Measurements from ENCODE around the gene SNUPN.

DNA sequence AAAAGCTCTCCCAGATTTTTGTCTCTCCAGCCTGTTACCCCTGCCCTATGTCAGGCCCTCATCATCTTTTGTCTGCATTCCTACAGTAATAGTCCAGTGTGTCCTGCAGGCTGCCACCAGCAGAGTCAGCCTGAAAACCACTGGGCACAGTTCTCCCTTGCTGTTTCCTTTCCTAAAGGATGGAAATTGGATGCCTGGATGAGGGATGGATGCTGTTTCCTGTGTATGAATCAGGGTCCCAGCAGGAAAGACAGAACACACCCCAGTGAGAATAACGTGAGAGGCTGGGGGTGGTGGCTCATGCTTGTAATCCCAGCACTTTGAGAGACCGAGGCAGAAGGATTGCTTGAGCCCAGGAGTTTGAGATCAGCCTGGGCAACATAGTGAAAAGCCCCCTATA is 18.9 kb upstream of the SNUPN start:
- TF ChIP-seq, protein P1, sequence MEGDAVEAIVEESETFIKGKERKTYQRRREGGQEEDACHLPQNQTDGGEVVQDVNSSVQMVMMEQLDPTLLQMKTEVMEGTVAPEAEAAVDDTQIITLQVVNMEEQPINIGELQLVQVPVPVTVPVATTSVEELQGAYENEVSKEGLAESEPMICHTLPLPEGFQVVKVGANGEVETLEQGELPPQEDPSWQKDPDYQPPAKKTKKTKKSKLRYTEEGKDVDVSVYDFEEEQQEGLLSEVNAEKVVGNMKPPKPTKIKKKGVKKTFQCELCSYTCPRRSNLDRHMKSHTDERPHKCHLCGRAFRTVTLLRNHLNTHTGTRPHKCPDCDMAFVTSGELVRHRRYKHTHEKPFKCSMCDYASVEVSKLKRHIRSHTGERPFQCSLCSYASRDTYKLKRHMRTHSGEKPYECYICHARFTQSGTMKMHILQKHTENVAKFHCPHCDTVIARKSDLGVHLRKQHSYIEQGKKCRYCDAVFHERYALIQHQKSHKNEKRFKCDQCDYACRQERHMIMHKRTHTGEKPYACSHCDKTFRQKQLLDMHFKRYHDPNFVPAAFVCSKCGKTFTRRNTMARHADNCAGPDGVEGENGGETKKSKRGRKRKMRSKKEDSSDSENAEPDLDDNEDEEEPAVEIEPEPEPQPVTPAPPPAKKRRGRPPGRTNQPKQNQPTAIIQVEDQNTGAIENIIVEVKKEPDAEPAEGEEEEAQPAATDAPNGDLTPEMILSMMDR (IDR thresholded peaks at IDR 0.05) = no peak
- TF ChIP-seq POLR2A (IDR thresholded peaks at IDR 0.05) = no peak

Data from upper lobe of left lung (tissue), 4 donors.